Occipital lobe (tissue), 2 donors: ENCODE data around the gene LRRC18. TPM values are rescaled to one million over a fixed set of nuclear protein-coding genes. Genes with fewer than 3 reads are reported as not detected.

Experiments
- DNase-seq: peaks from one replicate; lab custom pipeline; 2025; lab: John Stamatoyannopoulos, UW
- total RNA-seq: library from RNA; depleted of rRNA; stranded (reverse); fragments of >200 nt; gene quantifications from one replicate; pipeline ENCODE4 v1.2.3, GENCODE V29; 2014

Gene LRRC18
- total RNA-seq: not detected

- DNase-seq: no peak
These were observed at the start of gene LRRC18 for GRCh38 chr10:48939790-48940325. Gene LRRC18 (minus strand): TSS chr10:48939840. CDS start chr10:48914155, 25,685 bp downstream.

GRCh38 chr10:48985621-48986158 is 46.0 kb upstream of the LRRC18 start:
- no peak for DNase-seq

GRCh38 chr10:48983648-48984351 is 44.2 kb upstream of the LRRC18 start:
- DNase-seq: no peak

- DNase-seq: no peak
These were observed 42.9 kb upstream of the LRRC18 start for GRCh38 chr10:48982584-48982983.

- DNase-seq: no peak
These were observed 41.8 kb upstream of the LRRC18 start for GRCh38 chr10:48981310-48981907.

GRCh38 chr10:48978318-48978717 is 38.7 kb upstream of the LRRC18 start:
- DNase-seq: no peak

- no peak for DNase-seq
These were observed 36.6 kb upstream of the LRRC18 start for GRCh38 chr10:48976196-48976595.

- no peak for DNase-seq
These were observed 35.0 kb upstream of the LRRC18 start for GRCh38 chr10:48974510-48975156.

- DNase-seq: no peak
These were observed 33.4 kb upstream of the LRRC18 start for GRCh38 chr10:48973065-48973464.

GRCh38 chr10:48970654-48971053 is 31.0 kb upstream of the LRRC18 start:
- no peak for DNase-seq

- no peak for DNase-seq
These were observed 30.4 kb upstream of the LRRC18 start for GRCh38 chr10:48970046-48970445.

- no peak for DNase-seq
These were observed 28.4 kb upstream of the LRRC18 start for GRCh38 chr10:48968036-48968435.

GRCh38 chr10:48965460-48965859 is 25.8 kb upstream of the LRRC18 start:
- no peak for DNase-seq

- no peak for DNase-seq
These were observed 24.4 kb upstream of the LRRC18 start for GRCh38 chr10:48964038-48964437.

GRCh38 chr10:48958598-48959190 is 19.1 kb upstream of the LRRC18 start:
- no peak for DNase-seq

GRCh38 chr10:48957361-48958151 is 17.9 kb upstream of the LRRC18 start:
- DNase-seq: no peak

- no peak for DNase-seq
These were observed 12.1 kb upstream of the LRRC18 start for GRCh38 chr10:48951707-48952106.

GRCh38 chr10:48948470-48949037 is 8.9 kb upstream of the LRRC18 start:
- no peak for DNase-seq

- DNase-seq: no peak
These were observed 8.2 kb upstream of the LRRC18 start for GRCh38 chr10:48947690-48948469.
